Measurements from ENCODE around the gene RAET1G.

- TF ChIP-seq POLR2A (IDR thresholded peaks at IDR 0.05; ENCODE audit: low read depth), result no peak
- no peak for TF ChIP-seq CTCF (IDR thresholded peaks at IDR 0.05)
Observed at GRCh38 chr6:149907317-149907716, 15.6 kb downstream of the RAET1G start.
